HepG2 (cell line): Measurements from ENCODE around the gene CAPN9. TPM values are rescaled to one million over a fixed set of nuclear protein-coding genes. Genes with fewer than 3 reads are reported as not detected.

ENCODE experiments used
- ASH2L ChIP-seq: fragments of 300-600, 200-600 bp; sonication (generic); IDR thresholded peaks from 2 replicates; pipeline ENCODE4 v1.7.0; 2017; ENCODE audit warnings: low read depth, mild to moderate bottlenecking, moderate library complexity, mixed read lengths, low read length; ENCODE audit not compliant: insufficient read length
- GRHL1 ChIP-seq: sonication (generic); formaldehyde crosslinking; conservative IDR thresholded peaks from 2 replicates; pipeline ENCODE4 v1.8.0; 2022; ENCODE audit warnings: missing genetic modification reagents
- HDAC2 ChIP-seq: sonication (generic); formaldehyde crosslinking; IDR thresholded peaks from 2 replicates; pipeline ENCODE4 v1.4.0; 2020; ENCODE audit warnings: missing genetic modification reagents
- HNRNPL ChIP-seq: fragments of 200-400 bp; formaldehyde crosslinking; IDR thresholded peaks from 2 replicates; pipeline ENCODE4 v1.6.1; 2017; ENCODE audit warnings: mild to moderate bottlenecking, low read depth, low read length
- MXD1 ChIP-seq: sonication (generic); formaldehyde crosslinking; IDR thresholded peaks from 2 replicates; pipeline ENCODE4 v1.4.0; 2020; ENCODE audit warnings: mild to moderate bottlenecking, missing genetic modification reagents
- NFKBIZ ChIP-seq: IDR thresholded peaks from 2 replicates; pipeline ENCODE4 v1.6.1; 2018; ENCODE audit warnings: missing genetic modification reagents, missing compliant biosample characterization
- POGZ ChIP-seq: sonication (generic); formaldehyde crosslinking; IDR thresholded peaks from 2 replicates; pipeline ENCODE4 v1.4.0; 2020; ENCODE audit warnings: mild to moderate bottlenecking, missing genetic modification reagents
- RCOR2 ChIP-seq: IDR thresholded peaks from 2 replicates; pipeline ENCODE4 v1.6.1; 2016; ENCODE audit warnings: missing biosample characterization, missing genetic modification reagents
- ZBTB20 ChIP-seq: sonication (generic); formaldehyde crosslinking; IDR thresholded peaks from 2 replicates; pipeline ENCODE4 v1.8.1; 2023; ENCODE audit warnings: missing genetic modification reagents, low read depth, mild to moderate bottlenecking, borderline replicate concordance
- ZFX ChIP-seq: sonication (generic); formaldehyde crosslinking; IDR thresholded peaks from 2 replicates; pipeline ENCODE4 v1.4.0; 2020; ENCODE audit warnings: mild to moderate bottlenecking, low read depth, missing genetic modification reagents, moderate library complexity
- ZKSCAN5 ChIP-seq: sonication (generic); formaldehyde crosslinking; IDR thresholded peaks from 2 replicates; pipeline ENCODE4 v1.5.1; 2020; ENCODE audit warnings: mild to moderate bottlenecking, missing genetic modification reagents
- ZMYM3 ChIP-seq: sonication (generic); formaldehyde crosslinking; IDR thresholded peaks from 2 replicates; pipeline ENCODE4 v1.5.1; 2020; ENCODE audit warnings: mild to moderate bottlenecking, missing genetic modification reagents
- ZNF562 ChIP-seq: sonication (generic); formaldehyde crosslinking; IDR thresholded peaks from 2 replicates; pipeline ENCODE4 v1.8.0; 2022; ENCODE audit warnings: missing genetic modification reagents, borderline replicate concordance
- ZNF652 ChIP-seq: IDR thresholded peaks from 2 replicates; pipeline ENCODE4 v1.6.1; 2016; ENCODE audit warnings: low read depth, borderline replicate concordance
- polyA plus RNA-seq, 8 experiments: library from polyadenylated mRNA; depleted of rRNA in 3 of 8; stranded (reverse) in 7 of 8; unstranded in 1 of 8; fragments of >200 nt; fragmentation: Illumina TruSeq in 4 of 8; extraction: Trizol in 4 of 8; gene quantifications; 2 replicates each; pipeline versions ENCODE4 v1.2.1 to v1.2.3, GENCODE V29; 2011 to 2016; ENCODE audit warnings: low read depth in 4 of 8, missing spikeins in 1 of 8, mixed read lengths in 1 of 8; ENCODE audit not compliant: insufficient read depth in 1 of 8
- total RNA-seq, 5 experiments: library from RNA; depleted of rRNA; stranded (reverse); fragments of >200 nt; fragmentation: Illumina TruSeq; extraction: Trizol; gene quantifications; 2 replicates each; pipeline ENCODE4 v1.2.3, GENCODE V29; 2016; ENCODE audit warnings: low read depth in 1 of 5
- TF ChIP-seq, protein P1 (sequence below): sonication (generic); formaldehyde crosslinking; IDR thresholded peaks from 2 replicates; pipeline ENCODE4 v1.4.0; 2020; ENCODE audit warnings: missing genetic modification reagents, borderline replicate concordance

CAPN9 gene
- total and polyA plus RNA-seq, 2 of the 13 experiments (the other 11 are each of a cell fraction or from before 2014, with no cell fraction given): 0.04 to 0.31 TPM

DNA sequence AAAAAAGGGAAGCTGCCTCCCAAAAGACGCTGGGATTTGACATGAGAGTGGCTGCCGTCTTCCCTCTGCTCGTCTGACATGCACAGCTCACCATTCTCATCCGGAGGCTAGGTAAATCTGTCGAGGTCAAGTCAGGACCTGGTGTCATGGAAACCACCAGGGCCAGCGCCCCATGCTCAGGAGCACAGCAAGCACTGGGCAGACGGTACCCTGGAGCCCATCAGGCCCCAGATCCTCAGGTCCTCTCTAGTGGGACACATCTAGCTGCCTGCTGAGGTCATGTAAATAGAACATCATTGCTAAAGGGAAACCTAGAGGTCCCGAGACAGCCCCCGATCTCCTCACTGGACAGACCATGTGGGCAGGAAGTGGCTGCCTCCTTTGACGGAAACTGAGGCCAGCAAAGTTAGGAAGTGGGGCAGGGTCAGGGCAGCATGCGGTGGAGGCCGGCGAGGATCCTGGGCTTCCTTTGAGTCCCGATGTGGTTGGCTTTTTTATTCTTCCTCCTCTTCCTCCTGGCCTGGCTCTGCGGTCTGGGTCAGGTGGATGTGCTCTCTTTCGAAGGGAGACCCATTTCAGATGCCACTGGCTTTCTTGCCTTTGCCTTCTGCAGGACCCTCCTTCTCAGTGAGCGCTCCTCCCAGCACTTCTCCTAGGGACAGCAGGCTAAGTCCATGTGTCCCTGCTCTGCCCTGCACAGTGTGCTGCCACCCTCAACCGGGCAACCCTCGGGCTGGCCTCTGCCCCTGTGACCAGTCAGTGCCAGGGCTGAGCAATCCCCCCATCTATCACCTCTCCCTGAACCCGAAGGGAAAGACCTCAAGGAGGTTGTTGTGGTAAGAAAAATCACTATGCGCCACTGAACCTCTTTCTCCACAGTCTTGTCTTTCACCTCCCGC is 39.2 kb upstream of the CAPN9 start (continued):
- TF ChIP-seq ZFX (CRISPR knock-in tag): no peak
- no peak for TF ChIP-seq GRHL1 (CRISPR knock-in tag)
- TF ChIP-seq ZNF562: no peak
- no peak for TF ChIP-seq ZNF652 (CRISPR knock-in tag)
- no peak for TF ChIP-seq ASH2L
- TF ChIP-seq POGZ: 0 out of 2 replicates have a peak, but pooled peaks have one; percentile 25
- TF ChIP-seq NFKBIZ: no peak
- 0 out of 2 replicates have a peak, but pooled peaks have one; percentile 8 for TF ChIP-seq ZKSCAN5 (CRISPR knock-in tag)
- TF ChIP-seq HDAC2: no peak
- TF ChIP-seq HNRNPL: no peak
- no peak for TF ChIP-seq RCOR2
- TF ChIP-seq ZMYM3: no peak
- peak; percentile 11; the same call in 1 of the 2 replicates for TF ChIP-seq MXD1 (CRISPR knock-in tag)
- TF ChIP-seq, protein P1, sequence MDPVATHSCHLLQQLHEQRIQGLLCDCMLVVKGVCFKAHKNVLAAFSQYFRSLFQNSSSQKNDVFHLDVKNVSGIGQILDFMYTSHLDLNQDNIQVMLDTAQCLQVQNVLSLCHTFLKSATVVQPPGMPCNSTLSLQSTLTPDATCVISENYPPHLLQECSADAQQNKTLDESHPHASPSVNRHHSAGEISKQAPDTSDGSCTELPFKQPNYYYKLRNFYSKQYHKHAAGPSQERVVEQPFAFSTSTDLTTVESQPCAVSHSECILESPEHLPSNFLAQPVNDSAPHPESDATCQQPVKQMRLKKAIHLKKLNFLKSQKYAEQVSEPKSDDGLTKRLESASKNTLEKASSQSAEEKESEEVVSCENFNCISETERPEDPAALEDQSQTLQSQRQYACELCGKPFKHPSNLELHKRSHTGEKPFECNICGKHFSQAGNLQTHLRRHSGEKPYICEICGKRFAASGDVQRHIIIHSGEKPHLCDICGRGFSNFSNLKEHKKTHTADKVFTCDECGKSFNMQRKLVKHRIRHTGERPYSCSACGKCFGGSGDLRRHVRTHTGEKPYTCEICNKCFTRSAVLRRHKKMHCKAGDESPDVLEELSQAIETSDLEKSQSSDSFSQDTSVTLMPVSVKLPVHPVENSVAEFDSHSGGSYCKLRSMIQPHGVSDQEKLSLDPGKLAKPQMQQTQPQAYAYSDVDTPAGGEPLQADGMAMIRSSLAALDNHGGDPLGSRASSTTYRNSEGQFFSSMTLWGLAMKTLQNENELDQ: peak; percentile 13; the same call in 1 of the 2 replicates
- no peak for TF ChIP-seq ZBTB20 (CRISPR knock-in tag)
